NCI-H1436 (cell line): ENCODE results near the gene NIM1K.
"Not testable (repeated sequence)": the region's sequence is repeated elsewhere in the genome, so short reads cannot be mapped to it uniquely, and the experiment has no call there.

Experiments used
- DNase-seq: peaks from one replicate; lab custom pipeline; 2025; lab: John Stamatoyannopoulos, UW

NIM1K gene

DNA sequence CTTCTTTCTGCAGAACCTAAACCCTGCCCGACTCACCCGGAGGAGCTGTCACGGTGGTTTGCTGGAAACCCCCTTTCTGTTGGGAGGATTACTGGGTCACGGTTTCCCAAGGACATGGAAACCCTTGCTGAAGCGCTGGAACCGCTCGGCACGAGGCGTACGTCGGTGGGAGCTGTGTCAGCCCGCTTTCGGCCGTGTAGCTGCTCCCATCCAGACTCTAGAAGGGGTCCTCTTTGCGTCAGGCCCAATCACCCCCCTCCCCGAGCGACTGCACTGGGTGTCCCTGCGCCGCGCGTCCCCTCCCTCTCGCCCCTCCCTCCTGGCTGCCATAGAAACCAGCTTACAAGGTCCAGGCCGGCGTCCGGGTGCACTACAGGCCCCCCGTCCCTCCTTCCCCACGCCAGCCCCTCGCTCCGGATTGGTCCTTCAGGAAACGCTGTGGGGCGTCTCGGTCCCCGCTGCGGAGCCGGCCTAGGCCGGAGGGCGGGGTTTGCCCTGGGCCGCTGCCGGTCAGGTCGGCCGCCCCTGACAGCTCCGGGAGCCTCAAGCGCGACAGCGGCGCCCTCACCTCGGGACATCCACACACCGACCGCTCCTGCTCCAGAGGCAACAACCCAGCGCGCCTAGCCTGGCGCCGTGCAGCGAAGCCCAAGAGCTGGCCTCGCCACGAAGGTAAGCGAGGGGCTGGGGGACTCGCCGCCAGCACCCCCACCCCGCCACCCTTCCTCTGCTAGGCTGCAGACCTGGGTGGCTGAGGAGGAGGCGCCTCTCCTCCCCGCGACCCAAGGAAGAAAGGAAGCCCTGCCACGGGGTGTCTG lies at the start of gene NIM1K:
TSS of gene NIM1K (plus strand) at position 486 of the 818 bp plus-strand sequence. CDS start 53,551 bp downstream, outside the sequence.
- DNase-seq: peak; percentile 23

DNA sequence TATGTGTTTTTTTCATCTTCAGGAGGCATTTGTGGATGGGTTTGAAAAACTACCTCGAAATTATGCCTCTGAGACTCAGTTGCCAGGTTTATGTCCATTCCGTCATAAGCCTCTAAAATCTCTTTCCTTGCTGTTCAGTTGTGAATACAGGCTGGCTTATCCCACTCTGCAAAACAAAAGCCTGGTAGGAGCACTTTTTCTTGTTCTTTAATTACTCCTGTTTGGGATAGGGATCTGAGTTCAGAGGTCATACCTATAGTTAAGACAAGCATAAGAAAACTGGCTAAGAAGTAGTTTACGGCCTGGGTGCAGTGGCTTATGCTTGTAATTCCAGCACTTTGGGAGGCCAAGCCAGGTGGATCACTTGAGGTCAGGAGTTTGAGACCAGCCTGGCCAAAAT lies 47.0 kb upstream of the NIM1K start:
- no peak for DNase-seq

DNA sequence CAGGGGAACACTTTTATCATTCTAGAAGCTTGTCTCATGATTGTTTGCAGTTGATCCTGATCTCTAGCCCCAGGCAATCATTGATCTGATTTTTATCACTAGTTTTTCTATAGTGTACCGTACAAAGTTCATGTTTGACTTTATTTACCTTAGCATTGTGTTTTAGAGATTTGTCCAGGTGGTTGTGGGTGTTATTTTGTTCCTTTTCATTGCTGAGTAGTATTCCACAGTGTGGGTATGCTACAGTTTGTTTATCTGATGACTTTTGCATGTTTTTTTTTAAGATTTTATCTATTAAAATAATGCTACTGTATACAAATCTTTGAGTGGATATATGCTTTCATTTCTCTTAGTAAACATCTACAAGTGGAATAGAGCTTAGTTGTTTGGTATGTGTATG lies 45.1 kb upstream of the NIM1K start:
- DNase-seq: no peak

DNA sequence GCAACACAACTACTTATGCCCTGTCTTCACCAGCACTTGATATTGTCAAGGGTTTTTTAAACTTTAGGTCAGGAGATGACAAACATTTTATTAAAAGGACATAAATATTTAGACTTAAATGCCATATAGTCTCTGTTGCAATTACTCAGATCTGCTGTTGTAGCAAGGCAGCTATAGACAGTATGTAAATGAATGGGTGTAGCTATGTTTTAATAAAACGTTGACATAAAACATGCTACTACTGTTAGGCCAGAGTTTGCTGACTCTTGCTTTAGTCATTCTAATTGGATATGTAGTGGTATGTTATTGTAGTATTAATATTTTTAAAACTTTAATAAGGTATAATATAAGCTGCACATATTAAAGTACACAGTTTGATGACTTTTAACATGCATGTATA lies 43.6 kb upstream of the NIM1K start:
- no peak for DNase-seq

DNA sequence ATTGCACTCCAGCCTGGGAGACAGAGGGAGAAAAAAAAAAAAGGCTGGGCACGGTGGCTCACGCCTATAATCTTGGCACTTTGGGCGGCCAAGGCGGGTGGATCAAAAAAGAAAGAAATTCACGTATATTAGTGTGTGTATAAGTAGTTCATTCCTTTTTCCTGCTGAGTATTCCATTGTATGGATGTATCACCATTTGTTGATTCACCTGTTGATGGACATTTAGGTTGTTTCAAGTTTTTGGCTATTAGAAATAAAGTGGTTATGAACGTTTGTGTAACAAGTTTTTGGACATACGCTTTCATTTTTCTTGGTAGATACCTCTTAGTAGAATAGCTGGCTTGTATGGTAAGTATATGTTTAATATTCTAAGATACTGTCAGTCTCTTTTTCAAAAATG lies 42.8 kb upstream of the NIM1K start:
- no peak for DNase-seq

DNA sequence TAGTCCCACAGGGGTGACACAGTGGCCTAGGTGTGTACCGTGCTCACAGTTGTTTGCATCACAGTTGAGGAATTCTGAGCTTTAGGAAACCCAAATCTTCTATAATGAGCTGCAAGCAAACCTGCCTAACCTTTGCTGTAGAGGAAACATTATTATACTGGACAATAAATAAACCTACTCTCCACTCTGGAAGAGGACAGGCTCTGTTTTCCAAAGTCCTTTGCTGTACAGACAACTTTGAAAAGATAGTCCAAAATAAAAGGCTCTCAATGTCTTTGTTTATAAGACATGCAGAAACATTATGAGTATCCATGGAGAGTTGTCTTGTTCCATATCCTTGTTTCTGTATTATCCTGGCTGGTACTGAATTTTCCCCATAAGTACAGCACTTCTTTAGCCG lies 42.0 kb upstream of the NIM1K start:
- DNase-seq: no peak

DNA sequence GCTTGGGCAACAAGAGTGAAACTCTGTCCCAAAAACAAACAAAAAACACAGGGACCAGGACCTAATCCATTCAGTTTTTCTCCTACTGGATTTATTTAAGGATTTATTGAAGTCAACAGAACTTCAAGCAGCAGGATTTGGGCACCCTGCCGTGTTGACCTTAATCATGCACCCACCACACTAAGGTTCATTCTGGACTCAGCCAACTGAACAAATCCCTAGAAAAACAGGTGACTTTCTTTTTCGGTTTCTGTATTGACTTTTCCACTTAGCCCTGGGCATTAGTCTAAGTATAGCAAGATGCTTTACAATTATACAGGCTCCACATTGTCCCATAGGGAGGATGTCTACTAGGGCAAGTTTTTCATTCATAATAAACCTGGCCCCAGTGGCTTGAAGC lies 41.3 kb upstream of the NIM1K start:
- DNase-seq: no peak

DNA sequence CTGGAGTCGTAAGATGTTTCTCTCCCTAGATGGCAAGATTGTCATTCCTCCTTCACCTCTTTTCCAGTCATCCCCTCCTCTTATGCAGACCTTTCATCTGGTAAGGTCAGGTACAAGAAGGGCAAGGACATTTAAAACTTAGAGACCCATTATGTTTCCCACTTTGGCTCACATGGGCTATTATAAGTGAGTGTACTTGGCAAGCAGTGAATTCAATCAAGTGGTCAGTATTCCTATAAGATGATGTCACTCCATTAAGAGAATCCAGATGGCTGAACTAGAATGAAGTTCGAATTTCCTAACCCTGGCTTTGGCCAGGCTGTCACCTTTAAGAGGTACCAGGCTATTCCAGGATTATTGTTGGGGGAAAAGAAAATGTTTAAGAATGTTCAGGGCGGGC lies 39.1 kb upstream of the NIM1K start:
- DNase-seq: no peak

DNA sequence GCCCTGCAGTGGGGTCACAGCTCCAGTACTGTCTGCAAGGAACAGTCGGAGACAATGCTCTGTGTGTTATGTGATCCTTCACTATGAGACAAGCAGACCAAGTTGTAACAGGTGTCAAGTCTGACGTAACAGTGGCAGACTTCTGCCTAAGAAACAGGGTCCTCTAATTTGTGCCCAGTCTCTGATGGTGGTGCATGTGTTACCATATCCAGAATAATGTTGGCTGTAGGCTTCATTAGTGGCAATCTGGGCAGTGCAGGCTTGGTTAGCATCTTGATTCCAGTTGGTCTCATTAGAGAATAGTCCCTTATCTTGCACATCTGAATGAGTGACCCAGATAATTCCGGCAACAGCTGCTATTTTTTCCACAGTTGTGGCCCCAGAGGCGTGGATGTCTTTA lies 37.6 kb upstream of the NIM1K start:
- DNase-seq: no peak

DNA sequence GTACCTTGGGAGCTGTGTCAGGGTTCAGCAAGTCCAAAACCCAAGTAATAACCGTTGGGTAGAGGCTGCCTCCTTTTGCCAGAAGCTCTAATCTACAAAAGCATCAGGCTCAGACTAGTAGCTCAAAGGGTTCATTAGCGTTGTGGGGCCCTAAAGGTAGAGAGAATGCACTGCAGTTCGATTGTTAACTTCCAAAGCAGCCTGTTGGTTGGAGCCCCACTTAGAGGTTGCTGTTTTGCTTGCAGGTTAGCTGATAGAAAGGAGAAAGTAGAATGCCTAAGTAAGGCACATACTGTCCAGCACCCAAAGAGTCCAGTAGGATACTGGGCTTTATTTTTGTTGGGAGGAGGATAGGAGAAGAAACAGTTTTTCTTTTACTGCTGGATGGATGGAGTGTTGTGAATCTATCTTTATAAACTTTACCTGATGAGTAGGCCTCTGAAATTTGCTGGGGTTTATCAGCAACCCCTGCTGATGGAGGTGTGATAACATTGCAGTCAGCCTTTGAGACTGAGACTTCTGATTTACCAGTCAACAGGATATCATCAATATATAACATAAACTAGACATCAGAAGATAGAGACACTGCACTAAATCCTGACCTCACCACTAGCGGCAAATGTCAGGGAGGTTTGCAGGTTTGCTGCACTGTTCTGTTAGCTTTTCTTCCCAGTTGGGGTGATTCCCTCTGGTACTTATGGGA lies 36.5 kb upstream of the NIM1K start:
- no peak for DNase-seq

DNA sequence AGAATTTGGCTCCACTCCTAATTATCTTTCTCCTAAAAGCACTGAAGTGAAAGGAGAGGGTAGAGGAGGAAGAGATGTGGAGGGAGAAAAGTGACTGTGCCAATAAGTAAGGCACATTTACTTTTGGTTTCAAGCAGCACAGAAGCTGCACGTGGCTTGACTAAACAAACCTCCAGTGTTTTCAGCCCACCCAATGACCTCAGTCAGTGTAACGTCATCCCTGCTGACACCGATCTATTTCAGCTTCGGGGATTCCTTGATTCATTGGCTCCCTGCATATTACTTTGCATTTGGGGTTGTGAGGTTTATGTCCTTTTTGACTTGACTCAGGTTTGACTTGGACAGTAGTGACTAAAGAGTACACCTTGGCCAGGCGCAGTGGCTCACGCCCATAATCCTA lies 35.6 kb upstream of the NIM1K start:
- no peak for DNase-seq

DNA sequence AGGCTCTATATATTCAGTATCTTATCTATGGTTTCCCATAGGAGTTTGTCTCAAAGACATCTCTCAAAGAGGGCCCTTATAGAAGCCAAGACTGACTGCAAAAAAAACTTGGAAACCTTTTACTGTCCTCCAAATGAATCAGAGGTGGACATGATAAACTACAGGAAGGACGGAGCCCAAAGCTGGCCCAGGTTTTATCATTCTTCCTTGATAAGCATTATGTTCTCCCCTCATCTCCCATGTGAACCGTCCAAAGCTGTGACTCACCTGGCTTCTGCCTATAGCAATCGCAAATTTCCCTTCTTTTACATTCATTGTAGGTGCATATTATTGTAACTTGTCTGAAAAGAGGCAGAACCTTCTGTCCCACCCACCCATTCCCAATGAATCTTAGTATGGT lies 35.0 kb upstream of the NIM1K start:
- no peak for DNase-seq

DNA sequence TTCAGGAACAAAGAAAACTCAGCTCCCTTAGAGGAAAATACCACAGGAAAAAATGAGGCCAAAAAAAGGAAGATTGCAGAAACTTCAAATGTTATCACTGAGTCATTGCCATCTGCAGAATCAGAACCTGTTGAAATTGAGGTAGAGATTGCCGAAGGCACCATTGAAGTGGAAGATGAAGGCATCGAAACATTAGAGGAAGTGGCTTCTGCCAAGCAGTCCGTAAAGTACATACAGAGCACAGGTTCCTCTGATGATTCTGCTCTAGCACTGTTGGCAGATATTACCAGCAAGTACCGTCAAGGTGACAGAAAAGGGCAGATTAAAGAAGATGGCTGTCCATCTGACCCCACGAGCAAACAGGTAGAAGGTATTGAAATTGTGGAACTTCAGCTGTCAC lies 30.8 kb upstream of the NIM1K start:
- no peak for DNase-seq

DNA sequence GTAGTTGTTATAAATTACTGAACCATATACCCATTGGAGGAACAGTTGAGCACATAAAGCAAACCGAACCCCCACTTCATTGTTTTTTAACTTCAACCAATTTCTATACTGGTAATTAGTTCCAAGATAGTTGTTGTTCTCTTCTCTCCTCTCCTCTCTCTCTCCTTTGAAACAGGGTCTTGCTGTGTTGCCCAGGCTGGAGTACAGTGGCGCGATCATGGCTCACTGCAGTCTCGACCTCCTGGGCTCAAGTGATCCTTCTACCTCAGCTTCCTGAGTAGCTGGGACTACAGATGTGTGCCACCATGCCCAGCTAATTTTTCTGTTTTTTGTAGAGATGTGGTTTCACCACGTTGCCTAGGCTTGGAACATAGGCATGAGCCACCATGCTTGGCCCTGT lies 27.2 kb upstream of the NIM1K start:
- DNase-seq: not testable (repeated sequence)

DNA sequence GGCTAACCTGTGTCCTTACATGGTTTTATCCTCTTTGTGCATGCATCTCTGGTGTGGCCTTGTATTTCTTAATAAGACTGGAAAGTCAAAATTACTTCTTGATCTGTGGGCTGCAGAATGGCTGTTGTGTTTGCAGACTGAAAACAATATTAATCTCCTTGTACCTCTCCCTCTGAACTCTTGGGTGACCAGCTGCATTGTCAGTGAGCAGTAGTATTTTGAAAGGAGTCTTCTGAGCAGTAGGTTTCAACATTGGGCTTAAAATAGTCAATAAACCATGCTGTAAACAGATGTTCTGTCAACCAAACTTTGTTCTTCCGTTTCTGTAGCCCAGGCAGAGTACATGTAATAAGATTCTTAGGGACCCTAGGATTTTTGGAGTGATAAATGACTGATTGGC lies 26.7 kb upstream of the NIM1K start:
- no peak for DNase-seq

DNA sequence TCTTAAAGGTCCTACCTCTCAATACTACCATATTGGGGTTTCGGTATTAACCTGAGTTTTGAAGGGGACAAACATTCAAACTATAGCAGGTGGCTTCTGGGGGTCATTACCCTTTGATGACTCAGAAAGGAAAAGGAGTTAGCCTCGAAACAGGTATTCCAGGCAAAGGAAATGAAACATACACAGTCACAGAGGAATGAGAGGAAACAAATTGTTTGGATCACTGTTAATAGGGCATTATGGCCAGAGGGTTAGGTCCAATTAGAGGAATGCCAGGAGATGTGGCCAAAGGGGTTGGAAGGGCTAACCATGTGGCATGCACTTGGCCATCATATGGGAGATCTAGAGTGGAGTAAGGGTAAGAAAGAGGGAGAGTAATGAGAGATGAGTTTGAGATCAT lies 23.9 kb upstream of the NIM1K start:
- no peak for DNase-seq

DNA sequence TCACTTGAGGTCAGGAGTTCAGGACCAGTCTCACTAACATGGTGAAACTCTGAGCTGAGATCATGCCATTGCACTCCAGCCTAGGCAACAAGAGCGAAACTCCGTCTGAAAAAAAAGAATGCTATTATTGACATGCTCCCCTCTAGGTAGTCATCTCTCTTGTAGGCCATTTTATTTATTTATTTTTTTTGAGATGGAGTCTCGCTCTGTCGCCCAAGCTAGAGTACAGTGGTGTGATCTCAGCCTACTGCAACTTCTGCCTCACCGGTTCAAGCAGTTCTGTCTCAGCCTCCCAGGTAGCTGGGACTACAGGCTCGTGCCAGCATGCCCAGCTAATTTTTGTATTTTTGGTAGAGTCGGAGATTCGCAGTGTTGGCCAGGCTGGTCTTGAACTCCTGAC lies 20.6 kb upstream of the NIM1K start:
- no peak for DNase-seq

DNA sequence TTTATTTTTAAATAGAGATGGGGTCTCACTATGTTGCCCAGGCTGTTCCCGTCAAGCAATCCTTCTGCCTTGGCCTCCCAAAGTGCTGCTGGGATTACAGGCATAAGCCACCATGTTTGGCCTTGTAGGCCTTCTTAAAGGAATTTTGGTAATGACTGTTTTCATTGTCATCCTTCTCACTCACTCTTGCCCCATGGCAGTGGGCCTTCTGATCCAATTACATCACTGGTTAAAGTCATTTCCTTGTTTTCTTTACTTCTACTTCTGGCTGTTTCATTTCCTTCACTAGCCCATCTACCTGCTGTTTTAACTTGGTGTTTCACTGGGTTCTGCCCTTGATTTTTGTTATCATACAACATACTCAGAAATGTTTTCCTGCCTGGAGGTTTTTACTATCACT lies 20.1 kb upstream of the NIM1K start:
- no peak for DNase-seq

DNA sequence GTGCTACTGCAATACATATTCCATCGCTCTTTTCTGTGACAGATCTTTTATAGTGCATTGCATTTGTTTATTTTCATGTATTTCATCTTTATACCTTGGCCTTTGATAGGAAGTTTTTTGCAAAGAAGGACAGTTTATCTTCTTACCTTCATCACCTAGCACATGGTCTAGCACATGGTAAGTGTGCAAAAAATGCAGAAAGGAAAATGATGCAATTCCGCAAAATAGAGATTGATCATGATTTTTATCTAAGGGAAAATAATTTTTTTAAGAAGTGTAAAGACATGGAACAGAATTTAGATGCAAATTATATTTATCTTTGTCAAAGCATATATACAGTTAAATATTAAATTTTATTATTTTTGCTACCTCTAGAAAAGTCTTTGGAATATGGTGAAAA lies 19.2 kb upstream of the NIM1K start:
- no peak for DNase-seq

DNA sequence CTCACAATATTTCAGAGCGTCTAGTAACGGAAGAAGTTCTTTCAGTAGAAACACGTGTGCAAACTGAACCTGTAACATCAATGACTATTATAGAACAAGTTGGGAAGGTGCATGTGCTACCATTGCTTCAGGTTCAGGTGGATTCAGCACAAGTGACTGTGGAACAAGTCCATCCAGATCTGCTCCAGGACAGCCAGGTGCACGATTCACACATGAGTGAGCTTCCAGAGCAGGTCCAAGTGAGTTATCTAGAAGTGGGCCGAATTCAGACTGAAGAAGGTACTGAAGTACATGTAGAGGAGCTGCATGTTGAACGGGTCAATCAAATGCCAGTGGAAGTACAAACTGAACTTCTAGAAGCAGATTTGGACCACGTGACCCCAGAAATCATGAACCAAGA lies 17.4 kb upstream of the NIM1K start:
- DNase-seq: no peak

DNA sequence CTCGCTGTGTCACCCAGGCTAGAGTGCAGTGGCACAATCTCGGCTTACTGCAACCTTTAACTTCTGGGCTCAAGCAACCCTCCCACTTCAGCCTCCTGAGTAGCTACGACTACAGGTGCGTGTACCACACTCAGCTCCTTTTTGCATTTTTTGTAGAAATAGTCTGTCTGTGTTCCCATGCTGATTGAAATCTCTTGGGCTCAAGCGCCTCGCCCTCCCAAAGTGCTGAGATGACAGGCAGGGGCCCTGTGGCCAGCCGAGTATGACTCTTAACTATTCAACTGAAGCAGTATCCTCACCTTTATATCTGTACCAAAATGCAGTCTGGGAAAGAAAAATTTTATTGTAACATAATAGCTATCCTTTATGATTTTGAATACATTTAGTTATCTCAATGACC lies 12.2 kb upstream of the NIM1K start:
- no peak for DNase-seq

DNA sequence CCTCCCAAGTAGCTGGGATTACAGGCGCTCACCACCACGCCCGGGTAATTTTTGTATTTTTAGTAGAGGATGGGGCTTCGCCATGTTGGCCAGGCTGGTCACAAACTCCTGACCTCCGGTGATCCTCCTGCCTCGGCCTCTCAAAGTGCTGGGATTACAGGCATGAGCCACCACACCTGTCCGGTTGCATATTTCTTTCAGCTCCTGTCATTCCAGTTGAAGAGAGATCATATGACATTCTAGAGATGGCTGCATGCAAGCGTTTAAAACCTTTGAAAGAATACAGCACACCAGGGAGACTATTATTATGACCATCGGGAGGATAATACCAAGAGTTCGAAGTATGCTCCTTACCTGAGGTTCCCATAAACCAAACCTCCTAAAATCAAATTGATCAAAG lies 9.6 kb upstream of the NIM1K start:
- no peak for DNase-seq

DNA sequence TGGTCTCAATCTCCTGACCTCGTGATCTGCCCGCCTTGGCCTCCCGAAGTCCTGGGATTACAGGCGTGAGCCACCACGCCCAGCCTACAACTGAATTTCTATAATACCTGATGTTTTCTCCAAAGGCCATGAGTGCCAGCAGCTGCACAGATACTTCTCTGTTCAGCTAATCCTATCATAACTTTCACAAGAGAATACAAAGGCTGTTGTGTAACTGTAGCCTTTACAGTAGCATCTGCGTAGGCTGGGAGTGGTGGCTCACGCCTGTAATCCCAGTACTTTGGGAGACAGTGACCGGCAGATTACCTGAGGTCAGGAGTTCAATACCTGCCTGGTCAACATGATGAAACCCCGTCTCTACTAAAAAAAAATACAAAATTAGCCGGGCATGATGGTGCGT lies 8.9 kb upstream of the NIM1K start:
- DNase-seq: not testable (repeated sequence)
